ENCODE data around the gene CD40LG. TPM values are rescaled to one million over a fixed set of nuclear protein-coding genes. Genes with fewer than 3 reads are reported as not detected.

The CD40LG gene
- total and polyA plus RNA-seq, 4 donors: 0.26 to 0.81 TPM; not detected in 2

GRCh38 chrX:136697156-136697555 is 49.2 kb downstream of the CD40LG start:
- H3K27me3 ChIP-seq (ENCODE audit: control insufficient read depth in 1 of 2, insufficient read depth in 2 of 2, low read length in 1 of 2): no peaks in the 10 kb centered on the region
- H3K4me3 ChIP-seq (ENCODE audit: low read length in 2 of 2): no peak overlapping the region
- no peak overlapping the region for H3K27ac ChIP-seq (ENCODE audit: low read depth in 1 of 2, low read length in 2 of 2)
- WGBS, 2 donors: 48 to 94% methylated on average over 1 of the region's 1 CpG
- intact Hi-C loops (cut with DNase I): loop anchor here in 1 of 2 donors (10.0 kb wide), 1 partner anchor 672 kb away; no protein-coding TSS in a partner anchor
- no peak for DNase-seq
- no peaks in the 10 kb centered on the region for H3K9me3 ChIP-seq (ENCODE audit: control insufficient read depth, low read length)
- H3K36me3 ChIP-seq (ENCODE audit: control insufficient read depth in 1 of 2, insufficient read depth in 2 of 2, low read length in 1 of 2): no peaks in the 10 kb centered on the region
- H3K4me1 ChIP-seq (ENCODE audit: control insufficient read depth in 1 of 2, insufficient read depth in 2 of 2, low read length in 2 of 2): no peaks in the 10 kb centered on the region
- ATAC-seq (ENCODE audit: low FRiP score): no peak

- H3K4me1 ChIP-seq (ENCODE audit: control insufficient read depth in 1 of 2, insufficient read depth in 2 of 2, low read length in 2 of 2): no peaks in the 10 kb centered on the region
- intact Hi-C loops (cut with DNase I): no loop called here
- 59 to 67% methylated on average over 1 of the region's 1 CpG for WGBS, 2 donors
- no peak overlapping the region for H3K27ac ChIP-seq (ENCODE audit: low read depth in 1 of 2, low read length in 2 of 2)
- no peak overlapping the region for H3K4me3 ChIP-seq (ENCODE audit: low read length in 2 of 2)
- no peaks in the 10 kb centered on the region for H3K9me3 ChIP-seq (ENCODE audit: control insufficient read depth, low read length)
- ATAC-seq (ENCODE audit: low FRiP score): no peak
- H3K27me3 ChIP-seq (ENCODE audit: control insufficient read depth in 1 of 2, insufficient read depth in 2 of 2, low read length in 1 of 2): no peaks in the 10 kb centered on the region
- H3K36me3 ChIP-seq (ENCODE audit: control insufficient read depth in 1 of 2, insufficient read depth in 2 of 2, low read length in 1 of 2): no peaks in the 10 kb centered on the region
- no peak for DNase-seq
These were observed 60.4 kb downstream of the CD40LG start for GRCh38 chrX:136708348-136708747.

Other genes starting within 250 kb of the CD40LG start
- not detected for gene BRS3, start 160.2 kb upstream of the CD40LG start, total RNA-seq
- not detected for gene BRS3, start 160.2 kb upstream of the CD40LG start, polyA plus RNA-seq
- 10 to 100 TPM; 28.0 to 28.1 TPM for gene HTATSF1, start 150.6 kb upstream of the CD40LG start, total RNA-seq
- gene HTATSF1, start 150.6 kb upstream of the CD40LG start, polyA plus RNA-seq: 10 to 100 TPM; 32.3 to 65.4 TPM
- not detected for gene VGLL1, start 115.9 kb upstream of the CD40LG start, total RNA-seq
- not detected for gene VGLL1, start 115.9 kb upstream of the CD40LG start, polyA plus RNA-seq
- 10 to 100 TPM; 24.3 to 37.6 TPM for gene ARHGEF6, start 132.8 kb downstream of the CD40LG start, total RNA-seq
- gene ARHGEF6, start 132.8 kb downstream of the CD40LG start, polyA plus RNA-seq: 10 to 100 TPM in 1 of 2 donors, 1 to 10 TPM in 1; 7.9 to 14.0 TPM
- 100 to 1,000 TPM; 128 to 131 TPM for gene RBMX, start 232.6 kb downstream of the CD40LG start, total RNA-seq
- gene RBMX, start 232.6 kb downstream of the CD40LG start, polyA plus RNA-seq: 100 to 1,000 TPM in 1 of 2 donors, 10 to 100 TPM in 1; 88.0 to 131 TPM